ENCODE results near the gene LOC128125822.

- TF ChIP-seq ZNF394 (tag by site-specific recombination; IDR thresholded peaks at IDR 0.05; ENCODE audit: borderline replicate concordance) (no peak), ZNF274 (IDR thresholded peaks at IDR 0.05; ENCODE audit: low read length) (no peak), ZNF274 (tag by site-specific recombination; IDR thresholded peaks at IDR 0.05; ENCODE audit: borderline replicate concordance) (no peak), ZNF777 (tag by site-specific recombination; IDR thresholded peaks at IDR 0.05; ENCODE audit: borderline replicate concordance) (no peak), CTCF (tag by site-specific recombination; IDR thresholded peaks at IDR 0.05) (no peak), KLF9 (tag by site-specific recombination; IDR thresholded peaks at IDR 0.05; ENCODE audit: low read depth) (no peak), ZNF837 (tag by site-specific recombination; IDR thresholded peaks at IDR 0.05) (no peak), ATF2 (tag by site-specific recombination; IDR thresholded peaks at IDR 0.05; ENCODE audit: low read depth) (no peak), PATZ1 (tag by site-specific recombination; IDR thresholded peaks at IDR 0.05) (no peak), BCL11A (tag by site-specific recombination; IDR thresholded peaks at IDR 0.05; ENCODE audit: low read depth) (no peak), HOXD13 (CRISPR knock-in tag; IDR thresholded peaks at IDR 0.05; ENCODE audit: borderline replicate concordance) (no peak)
Observed at GRCh38 chr6:63597141-63598048, 25.1 kb downstream of the LOC128125822 start.
